HG03439 (cell line): ENCODE measurements around the gene TAAR9.
A peak's percentile ranks its signal among the peaks of the same experiment; 100 is the strongest.
"Not testable (repeated sequence)": the region's sequence is repeated elsewhere in the genome, so short reads cannot be mapped to it uniquely, and the experiment has no call there.

Source experiments
- ATAC-seq: cut with Tn5 transposase; IDR thresholded peaks from one replicate; pipeline ENCODE4 v1.9.1; 2021; ENCODE audit warnings: mild to moderate bottlenecking, moderate library complexity; ENCODE audit not compliant: unreplicated experiment

The TAAR9 gene

DNA sequence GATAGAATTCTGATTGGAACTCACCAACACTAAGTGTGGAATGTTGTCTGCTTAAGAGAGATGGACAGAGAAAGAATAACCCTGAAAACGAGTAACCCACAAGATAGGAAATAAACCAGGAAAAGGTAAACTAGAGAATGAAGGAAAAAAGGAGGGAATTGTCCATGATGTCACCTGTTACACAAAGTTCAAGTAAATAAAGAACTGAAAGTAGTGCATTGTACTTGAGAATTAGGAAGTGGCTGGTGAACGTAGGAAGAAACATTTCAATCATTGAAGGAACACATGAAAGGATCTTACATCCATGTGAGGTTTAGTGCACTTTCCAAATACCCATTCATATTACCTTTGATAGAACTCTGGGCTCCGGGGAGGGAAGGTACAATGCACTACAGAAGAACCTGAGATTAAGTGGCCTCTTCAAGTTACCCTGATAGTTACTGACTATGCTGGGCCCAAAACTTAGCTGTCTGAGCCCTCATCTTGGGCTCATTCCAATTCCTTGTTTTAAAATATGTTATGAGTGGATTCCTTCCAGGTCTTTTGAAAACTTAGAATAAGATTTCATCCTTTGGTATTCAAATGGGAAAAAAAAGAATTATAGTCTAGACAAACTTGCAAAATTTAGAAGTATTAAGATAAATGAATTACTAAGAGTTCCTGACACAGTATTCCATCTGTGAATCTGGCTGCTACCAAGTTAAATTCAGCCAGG, 24.1 kb upstream of the TAAR9 start:
- no peak for ATAC-seq

DNA sequence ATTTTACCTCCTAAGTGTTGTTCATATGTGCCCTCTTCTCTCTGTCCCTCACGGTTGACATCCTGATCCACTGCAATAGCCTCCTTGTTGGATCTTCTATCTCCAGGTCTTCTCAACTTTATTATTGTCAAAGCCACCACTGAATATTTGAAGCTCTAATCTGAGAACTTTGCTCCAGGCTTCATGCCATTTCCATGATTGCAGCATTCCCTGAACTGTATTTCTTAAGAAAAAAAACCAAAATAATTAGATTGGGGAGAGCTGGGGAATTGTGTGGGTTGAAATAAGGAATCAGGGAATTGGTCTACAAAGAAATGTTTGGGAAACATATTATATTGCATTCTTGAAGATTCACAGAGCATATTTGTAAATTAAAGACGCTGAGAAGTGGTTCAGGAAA, 22.7 kb upstream of the TAAR9 start:
- no peak for ATAC-seq

DNA sequence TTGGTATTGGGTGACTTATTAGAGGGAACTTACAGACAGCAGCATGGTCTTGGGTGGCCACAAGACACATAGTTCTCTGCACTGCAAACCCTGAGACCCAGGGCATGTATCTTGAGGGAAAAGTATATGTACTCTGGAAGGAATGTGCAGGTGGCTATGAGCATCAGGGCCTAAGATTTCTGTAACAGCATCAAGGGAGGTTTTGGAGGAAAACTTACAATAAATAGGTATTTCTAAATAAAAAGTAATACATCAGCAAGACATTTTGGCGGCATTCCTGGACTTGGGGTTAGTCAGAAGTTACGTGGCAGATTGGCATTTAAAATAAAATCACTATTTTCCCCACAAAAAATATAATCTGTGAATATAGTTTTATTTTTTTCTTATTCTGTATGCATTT, 17.1 kb upstream of the TAAR9 start:
- no peak for ATAC-seq

DNA sequence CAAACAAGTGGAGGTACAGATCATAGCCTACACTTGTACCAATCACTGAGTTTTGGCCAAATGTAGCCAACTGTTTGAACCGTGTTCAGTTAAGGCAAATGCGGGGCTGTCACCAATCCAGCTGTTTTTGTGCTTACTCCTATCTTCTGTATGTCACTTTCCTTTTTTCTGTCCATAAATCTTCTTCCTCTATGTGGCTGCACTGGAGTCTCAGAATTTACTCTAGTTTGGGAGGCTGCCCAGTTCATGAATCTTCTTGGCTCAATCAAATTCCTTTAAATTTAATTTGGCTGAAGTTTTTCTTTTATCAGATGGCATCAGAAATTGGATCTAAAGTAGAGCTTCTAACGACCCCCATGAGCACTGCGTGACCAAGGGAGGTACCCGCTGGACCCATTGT, 13.4 kb upstream of the TAAR9 start:
- no peak for ATAC-seq

DNA sequence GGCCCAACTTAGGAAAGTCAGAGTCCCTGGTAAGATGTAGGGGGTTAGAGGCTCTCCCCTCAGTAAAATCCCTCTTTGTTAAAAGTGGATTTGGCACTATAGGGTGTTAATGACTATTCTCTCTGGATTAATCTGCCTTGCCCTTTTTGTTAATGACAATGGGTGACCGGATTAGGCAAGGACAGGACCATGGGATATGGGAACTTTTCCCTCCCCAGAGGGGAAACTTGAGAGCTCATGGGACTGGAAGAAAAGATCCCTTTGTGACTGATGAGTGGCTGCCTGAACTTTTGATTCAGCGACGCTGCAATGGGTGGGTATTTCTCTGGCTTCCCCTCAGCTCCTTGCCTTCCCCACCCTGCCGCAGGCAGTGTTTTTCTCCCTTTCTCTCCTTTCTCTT, 12.2 kb upstream of the TAAR9 start:
- ATAC-seq, result no peak

DNA sequence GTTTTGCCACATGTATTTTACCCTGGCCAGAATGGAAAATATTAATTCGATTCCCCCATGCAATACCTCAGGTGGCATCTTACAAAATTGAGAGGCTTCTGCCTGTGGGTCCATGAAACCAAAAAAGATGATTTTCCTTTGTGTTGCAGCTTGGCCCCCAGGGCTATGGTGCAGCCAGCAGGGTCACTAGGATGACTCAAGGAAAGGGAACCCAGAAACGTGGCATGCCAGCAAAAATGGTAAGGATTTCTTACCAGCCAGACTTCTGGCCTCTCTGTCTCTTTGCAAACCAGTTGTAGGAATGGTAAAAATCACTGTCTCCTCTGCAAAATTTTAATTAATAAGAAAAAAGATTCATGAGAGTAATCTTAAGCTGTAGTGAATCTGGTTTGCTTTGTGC, 11.6 kb upstream of the TAAR9 start:
- ATAC-seq, result no peak

DNA sequence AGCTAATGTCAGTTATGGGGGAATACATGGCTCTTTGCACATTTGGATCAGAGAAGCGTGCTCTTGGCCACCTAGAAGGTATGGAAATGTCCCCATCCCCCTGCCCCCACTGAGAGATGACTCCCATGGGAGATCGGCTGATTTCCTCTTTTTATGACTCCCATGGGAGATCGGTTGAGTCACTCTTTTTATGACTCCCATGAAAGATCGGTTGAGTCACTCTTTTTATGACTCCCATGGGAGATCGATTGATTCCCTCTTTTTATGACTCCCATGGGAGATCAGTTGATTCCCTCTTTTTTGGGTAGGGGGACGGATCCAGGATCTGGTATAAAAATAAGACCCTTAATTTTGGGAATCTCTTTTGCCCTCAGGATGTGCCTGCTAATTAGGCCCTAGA, 10.3 kb upstream of the TAAR9 start:
- ATAC-seq, result no peak

DNA sequence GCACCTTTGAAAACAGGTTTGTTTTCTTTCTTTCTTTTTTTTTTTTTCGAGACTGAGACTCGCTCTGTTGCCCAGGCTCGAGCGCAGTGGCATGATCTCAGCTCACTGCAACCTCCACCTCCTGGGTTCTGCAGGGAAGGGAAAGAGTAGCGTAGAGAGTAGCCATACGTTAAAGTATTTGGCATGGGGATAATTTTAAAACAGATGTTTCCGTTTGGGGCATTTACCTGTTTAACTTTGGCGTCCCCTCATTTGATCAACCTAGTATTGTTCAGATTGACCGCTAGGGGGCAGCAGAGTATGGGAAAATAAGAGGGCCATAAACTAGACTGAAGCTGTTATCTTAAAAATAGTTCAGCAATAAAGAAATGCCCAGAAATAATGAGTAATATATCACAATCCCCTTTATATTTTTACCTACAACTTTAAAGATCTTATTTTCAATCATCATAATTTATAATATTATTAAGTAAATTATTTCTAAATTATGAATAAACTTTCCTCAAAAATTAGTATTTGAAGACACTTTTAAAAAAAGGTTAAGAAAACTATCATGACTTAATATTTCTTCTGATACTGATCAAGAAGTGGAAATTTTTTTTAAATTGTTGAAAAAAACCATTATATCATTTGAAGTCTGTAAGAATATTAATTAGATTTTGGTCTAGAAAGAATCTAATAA, 7.6 kb upstream of the TAAR9 start:
- ATAC-seq, result peak; percentile 95

DNA sequence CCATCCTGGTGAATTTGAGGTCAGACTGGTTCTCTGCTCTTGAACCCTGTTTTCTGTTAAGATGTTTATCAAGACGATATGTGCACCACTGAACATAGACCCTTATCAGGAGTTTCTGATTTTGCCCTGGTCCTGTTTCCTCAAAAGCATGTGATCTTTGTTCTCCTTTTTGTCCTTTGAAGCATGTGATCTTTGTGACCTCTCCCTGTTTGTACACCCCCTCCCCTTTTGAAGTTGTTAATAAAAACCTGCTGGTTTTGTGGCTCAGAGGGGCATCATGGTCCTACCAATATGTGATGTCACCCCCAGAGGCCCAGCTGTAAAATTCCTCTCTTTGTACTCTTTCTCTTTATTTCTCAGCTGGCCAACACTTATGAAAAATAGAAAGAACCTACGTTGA, 3.5 kb upstream of the TAAR9 start:
- ATAC-seq, result not testable (repeated sequence)

DNA sequence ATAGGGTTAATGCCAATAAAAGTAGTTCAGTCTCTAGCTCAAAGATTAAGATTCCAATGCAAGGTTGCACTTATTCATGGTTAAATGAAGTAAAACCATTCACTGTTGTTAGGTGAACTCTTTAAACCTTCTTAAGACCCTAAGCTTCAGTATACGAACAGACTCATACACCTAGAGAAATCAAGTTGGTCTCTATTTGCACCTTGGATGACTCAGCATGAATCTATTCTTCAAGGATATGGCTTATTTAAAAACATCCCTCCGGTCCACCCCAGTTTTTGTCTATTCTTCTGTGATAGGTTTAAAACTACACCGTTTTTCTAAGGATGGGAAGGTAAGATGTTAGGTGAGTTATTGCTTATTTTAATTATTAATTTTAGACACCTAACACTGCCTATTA, 932 bp upstream of the TAAR9 start:
- no peak for ATAC-seq

DNA sequence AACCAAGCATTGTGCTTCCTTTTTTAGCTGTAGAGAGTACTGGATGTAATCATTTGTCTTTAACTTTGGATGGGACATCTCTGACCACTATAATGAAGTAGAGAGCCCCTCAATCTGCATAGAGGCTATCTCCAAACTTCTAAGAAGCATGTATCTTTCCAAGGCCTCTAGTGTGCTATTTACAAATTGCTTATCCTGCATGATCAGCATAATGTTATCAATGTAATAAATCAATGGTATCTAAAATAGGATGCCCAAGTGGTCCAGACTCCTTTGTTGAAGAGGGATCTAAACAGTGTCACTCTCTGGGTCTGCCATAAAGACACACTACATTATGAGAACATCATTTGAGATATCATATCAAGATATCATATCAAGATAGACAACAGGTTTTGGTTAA, 6.7 kb downstream of the TAAR9 start:
- ATAC-seq, result no peak

DNA sequence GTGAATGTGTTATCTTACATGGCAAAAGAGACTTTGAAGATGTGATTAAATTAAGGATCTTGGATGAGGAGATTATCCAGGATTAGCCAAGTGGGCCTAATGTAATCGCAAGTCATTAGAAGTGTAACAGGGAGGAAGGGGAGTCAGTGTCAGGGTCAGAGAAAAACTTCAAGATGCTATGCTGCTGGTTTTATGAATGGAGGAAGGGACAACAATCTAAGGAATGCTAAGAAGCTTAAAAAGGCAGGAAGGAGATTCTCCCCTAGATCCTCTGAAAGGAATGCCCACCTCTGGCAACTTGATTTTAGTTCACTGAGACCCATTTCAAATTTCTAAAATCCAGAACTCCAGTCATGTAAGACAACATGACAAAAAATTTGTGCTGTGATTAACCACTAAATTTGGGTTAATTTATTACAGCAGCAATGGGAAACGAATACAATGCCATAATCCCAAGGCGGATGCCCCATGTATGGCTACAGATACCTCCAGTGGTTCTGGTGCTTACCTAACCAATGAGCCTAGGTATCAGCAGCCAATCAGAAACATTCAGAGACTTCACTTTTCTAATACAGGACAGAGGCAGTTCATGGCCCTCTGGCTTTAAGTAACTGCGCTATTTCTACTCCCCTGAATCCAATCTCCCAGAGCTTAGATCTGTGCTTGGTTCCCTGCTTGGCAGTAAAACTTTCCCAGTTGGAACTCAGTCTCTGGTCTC, 10.8 kb downstream of the TAAR9 start:
- ATAC-seq, result no peak

DNA sequence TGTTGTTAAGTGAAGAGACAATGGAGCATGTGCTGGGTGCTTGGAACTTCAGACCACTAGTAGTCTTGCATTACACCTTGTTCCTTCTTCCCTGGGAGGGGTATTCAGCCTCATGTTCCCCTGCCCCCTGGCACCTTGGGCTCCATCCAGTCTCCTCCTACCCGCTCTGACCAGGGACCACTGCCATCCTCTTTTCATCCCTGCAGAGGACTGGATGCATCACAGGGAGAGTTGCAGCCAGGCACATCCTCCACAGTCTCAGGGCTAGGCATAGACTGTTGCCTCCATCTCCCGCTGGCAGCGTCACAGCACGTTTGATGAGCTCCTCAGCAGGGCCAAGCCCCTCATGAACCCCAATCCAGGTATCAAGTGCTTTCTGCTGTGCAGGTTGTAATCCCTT, 13.1 kb downstream of the TAAR9 start:
- ATAC-seq, result no peak

DNA sequence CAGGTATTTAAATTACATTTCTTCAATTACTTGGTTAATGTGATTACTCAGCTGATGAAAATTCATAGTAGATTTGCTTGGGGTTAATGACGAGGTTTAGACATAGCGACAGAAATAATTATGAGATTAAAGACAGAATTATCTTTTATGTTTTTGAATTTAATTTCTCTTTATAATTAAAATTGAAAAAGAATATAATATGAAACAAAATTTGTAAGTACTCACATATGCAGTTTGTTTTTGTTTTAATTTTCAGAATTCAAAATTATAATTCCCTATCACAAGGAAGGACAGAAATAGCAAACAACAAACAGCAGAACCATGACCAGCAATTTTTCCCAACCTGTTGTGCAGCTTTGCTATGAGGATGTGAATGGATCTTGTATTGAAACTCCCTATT, 14.3 kb downstream of the TAAR9 start, which contains the start of gene TAAR8:
TAAR8 (plus strand) TSS at position 301 of the 400 bp plus-strand sequence; CDS start at position 322, 21 bp downstream.
- no peak for ATAC-seq

DNA sequence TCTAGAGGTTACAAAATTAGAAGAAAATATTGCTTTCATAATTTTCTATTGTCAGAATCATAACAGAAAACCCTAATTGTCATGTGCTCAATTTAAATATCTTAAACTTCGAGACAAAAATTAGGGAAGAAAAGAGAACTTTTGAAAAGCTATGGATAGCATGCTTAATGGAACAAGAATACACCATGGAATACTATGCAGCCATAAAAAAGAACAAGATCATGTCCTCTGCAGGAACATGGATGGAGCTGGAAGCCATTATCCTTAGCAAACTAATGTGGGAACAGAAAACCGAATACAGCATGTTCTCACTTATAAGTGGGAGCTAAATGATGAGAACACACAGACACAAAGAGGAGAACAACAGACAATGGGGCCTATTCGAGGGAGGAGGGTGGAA, 22.0 kb downstream of the TAAR9 start:
- ATAC-seq, result not testable (repeated sequence)

DNA sequence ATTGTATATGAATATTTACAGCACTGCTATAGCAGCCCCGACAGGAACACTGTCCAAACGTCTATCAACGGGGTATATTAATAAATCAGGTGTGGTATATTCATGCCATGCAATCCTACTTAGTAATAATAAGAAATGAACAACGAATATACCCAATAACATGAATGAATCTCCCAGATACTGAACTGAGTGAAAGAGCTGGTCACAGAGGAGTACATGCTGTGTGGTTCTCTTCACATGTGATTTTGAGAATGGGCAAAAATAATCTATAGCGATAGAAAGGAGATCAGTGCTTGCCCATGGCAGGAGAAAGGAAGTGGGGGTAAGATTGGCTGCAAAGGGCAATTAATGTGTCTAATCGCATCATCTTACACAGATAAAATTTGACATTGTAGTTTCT, 28.3 kb downstream of the TAAR9 start:
- ATAC-seq, result no peak

DNA sequence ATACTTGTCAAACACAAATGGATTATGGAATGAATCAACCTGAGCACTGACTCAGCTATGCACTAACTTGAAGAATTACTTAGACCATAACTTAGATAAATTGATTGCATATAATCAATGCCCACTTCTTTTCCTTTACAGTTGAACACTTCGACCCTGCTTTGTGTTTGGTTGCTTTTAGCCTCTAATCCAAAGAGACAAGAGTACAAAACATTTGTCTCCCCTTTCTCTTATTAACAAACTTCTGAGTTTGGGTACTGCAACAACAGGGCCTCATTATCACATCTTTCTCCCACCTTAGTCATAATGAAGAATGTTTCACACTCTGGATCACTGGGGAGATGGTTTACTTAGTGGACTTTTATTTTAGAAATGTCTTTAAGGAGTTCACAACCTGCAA, 29.5 kb downstream of the TAAR9 start:
- no peak for ATAC-seq

DNA sequence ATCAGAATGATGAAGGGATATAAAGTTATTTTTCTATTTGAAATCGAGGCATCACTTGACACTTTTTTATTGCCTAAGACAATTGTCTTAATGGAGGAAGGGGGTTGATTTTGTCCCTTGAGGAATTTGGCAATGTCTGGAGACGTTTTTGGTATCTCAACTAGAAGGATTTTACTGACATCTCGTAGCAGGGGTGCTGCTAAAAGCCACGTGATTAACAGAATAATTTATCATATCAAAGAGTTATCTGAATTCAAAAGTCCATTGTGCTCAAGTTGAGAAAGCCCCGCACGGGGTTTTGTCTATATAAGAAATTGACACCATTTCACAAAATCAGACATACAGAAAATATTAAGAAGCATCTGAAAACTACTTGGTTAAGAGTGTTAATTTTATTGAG, 30.5 kb downstream of the TAAR9 start:
- ATAC-seq, result no peak

DNA sequence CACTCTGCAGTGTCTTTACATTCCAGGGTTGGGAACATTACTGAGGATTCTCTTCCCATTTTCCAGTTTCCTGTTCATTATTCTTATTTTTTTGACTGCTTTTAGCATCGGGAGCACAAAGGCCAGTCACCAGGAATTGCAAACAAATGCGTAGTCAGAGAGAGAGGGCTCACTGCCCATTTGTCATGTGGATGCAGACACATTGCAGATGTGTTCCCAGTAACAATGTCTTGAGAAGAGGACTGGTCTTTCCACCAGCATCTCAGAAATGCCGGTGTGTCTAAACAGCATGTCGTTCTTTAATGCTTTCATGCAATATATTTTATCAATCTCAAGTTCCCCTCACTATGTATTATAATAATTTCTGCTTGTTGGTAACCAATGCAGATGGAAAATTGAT, 31.1 kb downstream of the TAAR9 start:
- ATAC-seq, result no peak

DNA sequence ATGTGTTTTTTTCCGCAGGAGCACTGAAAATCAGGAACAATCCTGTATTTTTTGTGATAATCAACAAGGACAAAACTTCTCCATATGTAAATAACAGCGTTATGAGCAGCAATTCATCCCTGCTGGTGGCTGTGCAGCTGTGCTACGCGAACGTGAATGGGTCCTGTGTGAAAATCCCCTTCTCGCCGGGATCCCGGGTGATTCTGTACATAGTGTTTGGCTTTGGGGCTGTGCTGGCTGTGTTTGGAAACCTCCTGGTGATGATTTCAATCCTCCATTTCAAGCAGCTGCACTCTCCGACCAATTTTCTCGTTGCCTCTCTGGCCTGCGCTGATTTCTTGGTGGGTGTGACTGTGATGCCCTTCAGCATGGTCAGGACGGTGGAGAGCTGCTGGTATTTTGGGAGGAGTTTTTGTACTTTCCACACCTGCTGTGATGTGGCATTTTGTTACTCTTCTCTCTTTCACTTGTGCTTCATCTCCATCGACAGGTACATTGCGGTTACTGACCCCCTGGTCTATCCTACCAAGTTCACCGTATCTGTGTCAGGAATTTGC, 32.2 kb downstream of the TAAR9 start, which contains the start of gene TAAR6:
TAAR6 (plus strand) TSS at position 102 of the 557 bp plus-strand sequence; CDS start at position 102, 0 bp downstream.
- ATAC-seq, result no peak

DNA sequence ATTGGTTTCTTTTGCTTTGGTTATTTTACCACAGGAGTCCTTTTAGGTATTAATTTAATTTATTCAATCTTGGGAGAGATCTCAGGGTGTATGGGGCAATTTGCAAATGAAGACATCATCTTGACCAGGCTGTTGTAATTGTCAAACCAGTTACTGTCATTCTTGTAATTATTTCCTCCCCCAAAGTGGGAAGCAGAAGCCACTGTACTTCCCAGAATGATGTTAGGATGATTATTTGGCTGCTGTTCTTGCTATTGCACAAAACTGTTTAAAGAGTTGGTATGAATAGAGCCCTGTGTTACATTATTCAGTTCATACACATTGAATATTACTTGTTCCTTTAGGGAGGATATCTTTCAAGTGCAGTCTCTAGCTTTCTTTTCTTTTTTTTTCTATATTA, 33.7 kb downstream of the TAAR9 start:
- no peak for ATAC-seq

DNA sequence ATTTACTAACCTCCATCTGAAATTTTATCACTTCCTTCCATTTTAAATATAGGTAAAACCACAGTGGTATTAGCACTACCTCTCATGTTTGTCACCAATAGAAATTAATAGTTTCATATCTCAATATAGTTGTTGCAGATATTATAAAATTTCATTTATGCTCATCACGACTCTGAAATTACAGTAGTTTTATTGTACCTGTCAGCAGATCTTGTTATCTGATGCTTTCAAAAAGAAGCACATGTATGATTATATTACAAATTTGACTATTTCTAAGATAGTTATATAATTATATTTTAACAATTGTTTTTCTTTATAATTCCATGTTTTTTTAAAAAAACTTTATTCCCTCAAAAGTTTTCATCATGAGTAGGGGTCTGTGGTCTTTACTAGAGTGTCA, 46.6 kb downstream of the TAAR9 start:
- no peak for ATAC-seq
